GM19468 (cell line): ENCODE results near the gene STK10.
"Not testable (repeated sequence)": the region's sequence is repeated elsewhere in the genome, so short reads cannot be mapped to it uniquely, and the experiment has no call there.

Experiments used
- ATAC-seq: cut with Tn5 transposase; IDR thresholded peaks from one replicate; pipeline ENCODE4 v1.9.1; 2021; ENCODE audit warnings: mild to moderate bottlenecking, moderate library complexity, moderate number of reproducible peaks; ENCODE audit not compliant: unreplicated experiment; ENCODE audit errors: extremely low read depth

Gene STK10

DNA sequence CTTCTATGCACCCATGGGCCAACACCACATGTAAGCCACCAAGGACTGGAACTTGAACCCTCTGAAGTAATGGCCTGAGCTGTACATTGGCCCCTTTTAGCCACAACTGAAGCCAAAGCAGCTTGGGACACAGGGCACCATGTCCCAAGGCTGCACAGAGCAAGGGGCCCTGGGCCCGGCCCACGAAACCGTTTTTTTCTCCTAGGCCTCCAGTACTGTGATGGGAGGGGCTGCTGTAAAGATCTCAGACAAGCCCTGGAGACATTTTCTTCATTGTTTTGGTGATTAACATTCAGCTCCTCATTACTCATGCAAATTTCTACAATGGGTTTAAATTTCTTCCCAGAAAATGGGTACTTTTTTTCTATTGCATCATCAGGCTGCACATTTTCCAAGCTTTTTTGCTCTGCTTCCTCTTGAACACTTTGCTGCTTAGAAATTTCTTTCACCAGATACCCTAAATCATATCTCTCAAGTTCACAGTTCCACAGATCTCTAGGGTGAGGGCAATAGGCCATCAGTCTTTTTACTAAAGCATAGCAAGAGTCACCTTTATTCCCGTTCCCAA lies 156.0 kb downstream of the STK10 start:
- ATAC-seq: no peak

DNA sequence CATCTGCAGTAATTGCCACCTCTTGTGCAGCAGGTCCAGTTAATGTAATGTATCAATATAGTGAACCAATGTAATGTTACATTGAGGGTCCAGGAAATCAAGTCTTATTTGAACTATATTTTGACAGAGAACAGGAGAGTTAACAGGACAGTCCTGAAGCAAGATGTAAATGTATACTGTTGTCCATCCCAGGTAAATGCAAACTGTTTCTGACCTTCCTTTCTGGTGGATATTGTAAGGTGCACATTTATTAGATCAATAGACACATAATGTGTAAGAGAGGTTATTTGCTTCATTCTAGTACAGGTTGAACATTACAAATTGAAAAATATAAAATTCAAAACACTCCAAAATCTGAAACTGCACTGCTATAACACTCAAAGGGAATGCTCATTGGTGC lies 158.1 kb downstream of the STK10 start:
- ATAC-seq: no peak

DNA sequence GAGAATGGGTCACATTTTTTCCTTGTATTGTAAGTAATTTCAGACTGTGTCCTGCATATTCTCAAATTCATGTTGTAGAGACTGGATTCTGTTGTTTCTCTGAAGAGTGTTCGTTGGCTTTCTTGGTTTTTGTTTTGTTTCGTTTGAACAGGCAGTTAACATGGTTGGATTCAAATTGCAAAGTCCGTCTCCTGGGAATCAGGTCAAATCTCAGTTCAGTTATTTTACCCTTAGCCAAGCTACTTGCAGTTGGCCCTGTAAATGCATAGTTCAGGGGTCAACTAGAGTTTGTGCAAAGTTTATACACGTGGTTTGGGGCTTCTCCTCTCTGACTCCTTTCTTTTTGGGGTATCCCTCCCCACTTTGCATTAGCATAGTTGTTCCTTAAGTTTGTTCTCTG lies 159.9 kb downstream of the STK10 start:
- ATAC-seq: no peak

DNA sequence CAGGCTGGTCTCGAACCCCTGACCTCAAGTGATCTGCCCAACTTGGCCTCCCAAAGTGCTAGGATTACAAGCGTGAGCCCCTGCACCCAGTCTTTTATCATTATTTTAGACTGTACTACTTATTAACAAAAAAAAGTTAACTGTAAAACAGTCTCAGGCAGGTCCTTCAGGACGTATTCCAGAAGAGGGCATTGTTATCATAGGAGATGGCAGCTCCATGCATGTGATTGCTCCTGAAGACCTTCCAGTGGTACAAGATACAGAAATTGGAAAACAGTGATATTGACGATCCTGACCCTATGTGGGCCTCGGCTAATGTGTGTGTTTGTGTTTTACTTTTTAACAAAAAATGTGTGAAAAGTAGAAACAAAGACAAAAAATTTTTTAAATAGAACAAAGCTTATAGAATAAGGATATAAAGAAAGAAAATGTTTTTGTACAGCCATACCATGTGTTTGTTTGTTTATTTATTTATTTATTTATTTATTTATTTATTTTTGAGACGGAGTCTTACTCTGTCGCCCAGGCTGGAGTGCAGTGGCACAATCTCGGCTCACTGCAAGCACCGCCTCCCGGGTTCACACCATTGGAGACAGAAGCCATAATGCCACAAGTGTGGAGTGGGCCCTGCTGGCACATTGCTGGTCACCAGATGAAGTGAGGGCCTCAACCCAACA lies 167.8 kb downstream of the STK10 start:
- ATAC-seq: not testable (repeated sequence)

DNA sequence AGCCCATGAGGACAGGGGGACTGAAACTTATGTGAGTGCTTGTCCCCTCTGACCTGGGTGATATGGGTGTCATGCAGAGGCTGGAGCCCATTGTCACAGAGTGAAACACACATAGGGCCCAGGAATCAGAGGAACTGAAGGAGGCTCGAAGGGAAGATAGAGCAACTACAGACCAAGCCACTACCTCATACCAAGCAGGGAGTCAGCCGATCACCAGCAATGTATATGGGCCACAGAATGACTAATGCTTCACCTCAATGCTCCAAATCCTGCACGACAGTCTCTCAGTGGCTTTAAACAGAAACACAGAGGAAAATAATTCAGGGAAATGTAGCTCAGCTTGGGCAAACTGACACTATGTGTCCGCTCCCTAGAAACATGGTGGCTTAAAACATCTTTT lies 172.7 kb downstream of the STK10 start:
- ATAC-seq: no peak

DNA sequence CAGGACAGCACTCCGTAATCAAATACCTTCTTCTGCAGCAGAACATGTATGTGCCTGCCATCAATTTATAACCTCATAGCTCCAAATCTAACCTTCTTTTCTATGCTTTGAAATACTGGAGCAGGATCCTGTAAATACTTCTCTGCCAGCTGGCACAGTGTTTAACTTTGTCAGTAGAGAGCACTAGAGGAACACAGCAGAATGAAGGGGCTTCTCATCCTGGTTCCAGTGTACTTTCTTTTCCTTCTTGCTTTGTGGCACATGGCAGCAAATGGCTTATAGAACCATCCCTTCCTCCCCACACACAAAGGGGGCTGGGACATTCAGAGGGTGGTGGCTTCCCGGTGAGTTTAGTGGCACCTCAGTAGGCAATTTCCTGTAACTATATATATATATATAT lies 177.7 kb downstream of the STK10 start:
- no peak for ATAC-seq

DNA sequence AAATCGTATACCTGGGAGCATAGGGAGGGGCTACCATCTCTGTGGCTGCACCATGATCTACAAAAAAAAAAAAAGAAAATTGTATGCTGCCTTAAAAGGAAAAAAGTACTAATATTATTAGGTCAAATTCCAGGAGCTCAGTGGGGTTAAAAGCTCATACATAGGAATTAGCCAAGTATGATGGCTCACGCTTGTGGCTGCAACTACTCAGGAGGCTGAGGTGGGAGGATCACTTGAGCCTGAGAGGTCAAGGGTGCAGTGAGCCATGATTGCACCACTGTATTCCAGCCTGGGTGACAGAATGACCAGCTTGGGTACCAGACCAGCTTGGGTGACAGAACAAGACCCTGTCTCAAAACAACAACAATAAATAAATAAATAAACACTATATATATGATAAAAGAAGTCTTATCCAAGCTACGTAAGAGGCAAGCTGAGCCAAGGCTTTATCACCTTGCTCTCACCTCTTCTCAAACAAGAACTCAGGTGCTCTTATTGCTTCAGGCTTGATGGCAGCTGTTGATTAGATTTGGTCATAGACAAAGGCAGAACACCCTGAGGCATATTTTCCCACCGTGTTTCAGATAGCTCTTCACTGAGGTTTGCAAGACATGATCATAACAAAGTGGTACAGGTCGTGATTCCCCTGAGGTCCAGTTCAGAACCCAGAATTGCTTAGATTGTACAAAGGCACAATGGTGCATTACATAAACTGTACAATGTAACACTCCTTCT lies 178.3 kb downstream of the STK10 start:
- no peak for ATAC-seq

DNA sequence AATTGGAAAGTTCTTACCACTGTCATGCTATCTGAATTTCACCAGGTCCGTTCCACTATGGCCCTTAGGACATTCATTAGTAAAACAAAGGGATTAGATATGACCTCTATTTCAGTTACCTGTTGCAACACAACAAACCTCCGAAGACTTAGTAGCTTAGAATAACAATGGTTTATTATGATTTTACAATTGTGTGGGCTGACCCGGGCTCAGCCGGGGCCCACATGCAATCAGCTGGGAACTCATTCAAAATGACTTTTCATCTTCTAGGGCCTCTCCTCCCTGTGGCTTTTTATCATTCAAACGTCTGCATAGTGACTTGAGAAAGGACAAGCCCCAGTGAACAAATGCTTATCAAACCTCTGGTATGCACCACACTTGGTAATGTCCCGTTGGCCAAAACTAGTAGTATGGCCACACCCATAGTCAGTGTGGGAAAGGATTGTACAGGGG lies 179.3 kb downstream of the STK10 start:
- no peak for ATAC-seq

DNA sequence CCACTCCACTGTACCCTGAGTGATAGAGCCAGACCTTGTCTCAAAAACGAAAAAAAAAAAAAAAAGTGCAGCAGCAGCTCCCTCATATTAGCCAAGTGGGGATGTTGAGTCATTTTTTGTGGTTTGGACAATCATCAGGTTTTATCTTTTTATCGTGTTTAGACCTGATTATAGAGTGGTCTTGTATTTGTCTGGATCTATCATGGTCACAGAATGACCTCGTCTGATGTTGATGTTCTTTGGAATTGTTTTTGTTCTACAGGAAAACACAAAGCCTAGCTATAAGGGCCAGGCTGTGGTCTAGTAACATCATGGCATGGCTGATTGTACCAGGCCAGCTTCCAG lies 179.9 kb downstream of the STK10 start:
- no peak for ATAC-seq

DNA sequence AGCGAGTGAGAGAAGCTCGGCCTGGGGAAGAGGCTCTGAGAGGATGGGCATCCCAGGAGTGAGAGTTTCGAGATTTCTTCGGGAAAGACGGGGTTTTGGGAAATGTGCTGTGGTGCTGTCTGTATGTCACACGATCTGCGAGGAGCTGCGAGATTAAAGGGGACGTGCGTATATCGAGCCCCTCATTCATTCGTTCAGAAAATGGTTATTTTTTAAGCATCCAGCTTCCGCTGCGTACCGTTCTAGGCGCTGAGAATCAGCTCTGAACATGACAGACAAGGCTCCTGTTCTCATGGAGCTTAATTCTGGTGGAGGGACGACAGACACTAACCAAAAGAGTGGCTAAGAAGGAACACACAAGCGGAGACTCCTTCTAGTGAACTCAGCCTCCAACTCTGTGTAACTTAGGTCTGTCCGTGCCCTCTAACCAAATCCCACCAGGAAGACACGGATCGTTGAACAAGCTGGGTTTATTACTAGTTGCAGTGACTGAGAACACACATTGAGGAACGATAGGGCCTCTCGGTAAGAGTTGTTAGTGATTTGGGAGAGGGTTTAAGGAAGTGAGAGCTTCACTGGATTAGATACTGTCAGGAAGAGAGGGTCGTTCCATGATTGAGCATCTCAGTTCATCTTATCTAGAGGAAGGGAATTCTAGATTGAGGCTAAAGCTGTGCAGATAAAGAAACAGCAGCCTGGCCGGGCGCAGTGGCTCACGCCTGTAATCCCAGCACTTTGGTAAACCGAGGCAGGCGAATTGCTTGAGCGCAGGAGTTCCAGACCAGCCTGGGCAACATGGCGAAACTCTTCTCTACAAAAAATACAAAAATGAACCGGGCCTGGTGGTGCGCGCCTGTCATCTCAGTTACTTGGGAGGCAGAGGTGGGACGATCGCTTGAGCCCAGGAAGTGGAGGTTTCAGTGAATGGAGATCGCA lies 180.6 kb downstream of the STK10 start:
- ATAC-seq: no peak

DNA sequence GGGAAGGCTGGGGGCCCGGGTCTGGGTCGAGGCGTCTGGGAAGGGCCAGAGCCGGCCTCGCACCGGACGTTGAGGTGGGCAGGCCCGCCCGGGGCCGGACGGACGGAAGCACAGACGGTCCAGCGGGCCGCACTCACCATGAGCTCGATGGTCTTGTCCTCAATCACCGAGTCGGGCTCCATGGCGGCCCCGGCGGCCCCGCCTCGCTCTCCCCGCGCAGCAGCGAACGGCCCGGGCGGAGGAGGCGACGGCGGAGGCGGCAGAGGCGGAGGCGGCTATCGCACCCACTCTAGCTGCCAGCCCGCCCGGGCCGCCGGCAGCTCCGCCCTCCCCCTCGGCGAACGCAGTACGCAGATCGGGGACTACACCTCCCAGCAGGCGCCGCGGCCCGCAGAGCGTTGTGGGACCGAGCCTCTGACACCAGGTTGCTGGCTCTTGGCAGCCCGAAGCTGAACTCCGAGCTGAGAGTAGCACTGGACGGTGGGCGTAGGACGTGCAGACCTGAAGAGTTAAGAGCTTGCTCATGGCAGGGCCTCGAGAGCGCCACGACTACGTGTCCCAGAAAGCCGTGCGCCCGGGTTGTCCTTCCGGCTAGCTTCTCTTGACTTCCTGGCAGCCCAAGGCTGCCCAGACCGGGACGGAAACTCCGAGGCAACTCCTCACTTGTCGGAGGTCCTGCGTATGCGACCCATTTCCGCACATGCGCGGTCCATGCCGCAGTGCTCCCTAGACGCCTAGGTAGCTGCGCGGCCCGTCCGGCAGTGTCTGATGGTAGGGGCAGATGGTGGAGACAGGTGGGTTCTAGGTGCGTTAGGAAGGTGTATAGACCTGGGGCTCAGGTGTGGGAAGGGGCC lies 181.5 kb downstream of the STK10 start, which contains the start of gene FBXW11:
TSS of gene FBXW11 (minus strand) at position 318 of the 854 bp plus-strand sequence. CDS start at position 182, 136 bp downstream.
- ATAC-seq: peak; percentile 73

DNA sequence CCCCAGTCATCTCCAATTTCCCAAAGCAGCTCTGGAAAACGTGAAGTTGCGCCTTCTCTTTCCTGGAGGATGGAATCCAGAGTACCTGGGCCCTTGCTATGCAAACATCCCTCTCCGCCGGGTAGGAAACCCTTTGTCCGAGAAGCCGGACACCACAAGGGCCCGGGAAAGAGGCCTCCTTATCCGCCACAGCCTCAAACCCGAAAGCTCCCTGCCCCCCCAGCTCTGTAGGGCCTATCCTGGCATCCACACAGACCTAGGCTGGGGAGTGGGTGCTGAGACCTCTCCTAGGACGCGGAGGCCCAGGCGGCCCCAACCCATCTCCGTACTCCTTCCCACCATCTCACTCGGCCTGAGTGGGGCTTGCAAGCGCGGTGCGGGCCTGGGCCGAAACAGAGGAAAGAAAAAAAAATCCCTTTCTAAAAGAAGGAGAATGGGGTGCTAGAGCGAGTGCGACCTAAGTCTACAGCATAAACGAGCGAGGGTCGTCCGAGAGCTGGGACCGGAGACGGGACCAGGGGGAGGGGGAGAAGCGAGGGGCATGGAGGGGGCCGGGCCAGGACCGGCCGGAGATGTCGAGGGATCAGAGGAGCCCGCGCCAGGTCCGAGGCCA lies 182.2 kb downstream of the STK10 start:
- no peak for ATAC-seq

DNA sequence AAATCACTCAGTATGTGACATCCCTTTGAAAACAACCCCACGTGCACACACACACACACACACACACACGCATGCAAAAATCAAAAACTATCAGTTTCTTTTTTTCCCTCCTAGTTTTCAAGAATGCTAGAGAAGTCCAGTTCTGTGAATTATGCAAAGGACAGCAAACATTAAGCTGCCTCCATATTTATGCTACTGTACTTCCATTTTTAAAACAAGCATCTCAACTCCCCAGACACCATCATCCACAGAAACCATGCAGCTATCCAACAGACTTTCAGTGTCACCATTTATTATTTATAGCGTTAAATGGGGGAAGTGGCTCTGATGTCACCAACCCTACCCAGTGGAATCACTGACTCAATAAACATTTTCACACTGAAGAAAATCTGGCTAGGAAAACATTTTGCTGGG lies 183.2 kb downstream of the STK10 start:
- ATAC-seq: no peak

DNA sequence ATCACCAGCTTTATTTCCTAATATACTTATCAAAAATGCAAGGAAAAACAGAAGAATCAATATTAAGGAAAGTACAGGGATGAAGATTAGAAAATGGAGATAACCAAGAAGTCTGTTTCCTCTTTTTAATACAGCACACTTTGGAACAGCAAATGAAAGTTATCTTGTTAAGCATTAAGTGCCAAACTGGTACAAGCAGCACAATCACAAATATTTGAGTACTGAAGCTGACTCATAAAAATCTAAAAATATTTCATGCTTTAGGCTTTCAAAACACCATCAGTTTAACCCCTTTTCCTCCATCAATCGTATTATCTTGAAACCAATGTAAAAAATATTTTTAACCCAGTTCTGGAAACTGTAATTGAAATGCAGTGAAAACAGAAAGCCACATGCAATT lies 184.3 kb downstream of the STK10 start:
- no peak for ATAC-seq

DNA sequence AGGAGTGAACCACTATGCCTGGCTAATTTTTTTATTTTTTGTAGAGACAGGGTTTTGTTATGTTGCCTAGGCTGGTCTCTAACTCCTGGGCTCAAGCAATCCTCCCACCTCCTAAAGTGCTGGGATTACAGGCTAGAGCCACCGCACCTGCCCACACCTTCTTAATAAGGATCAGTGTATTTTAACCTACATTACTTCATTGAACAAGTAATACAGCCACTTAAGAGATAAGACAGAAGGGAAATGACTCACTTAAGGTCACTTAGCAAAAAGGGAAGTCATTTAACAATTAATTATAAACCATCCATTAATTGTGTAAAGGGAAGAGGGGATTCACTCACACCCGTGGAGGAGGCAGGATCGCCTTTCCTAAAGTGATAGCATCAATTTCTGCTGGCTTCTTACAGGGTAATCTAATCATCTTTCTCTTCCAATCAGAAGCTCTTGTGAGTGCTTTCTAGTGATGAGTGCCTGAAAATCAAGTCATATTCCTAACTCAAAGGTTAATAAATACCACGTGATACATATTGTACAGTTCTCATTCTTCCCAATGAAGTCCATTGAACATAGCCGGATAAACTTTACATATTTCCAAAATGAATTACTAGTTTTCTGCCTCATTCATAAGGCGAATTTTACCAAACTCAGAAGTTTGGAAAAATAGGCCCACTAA lies 185.0 kb downstream of the STK10 start:
- no peak for ATAC-seq

DNA sequence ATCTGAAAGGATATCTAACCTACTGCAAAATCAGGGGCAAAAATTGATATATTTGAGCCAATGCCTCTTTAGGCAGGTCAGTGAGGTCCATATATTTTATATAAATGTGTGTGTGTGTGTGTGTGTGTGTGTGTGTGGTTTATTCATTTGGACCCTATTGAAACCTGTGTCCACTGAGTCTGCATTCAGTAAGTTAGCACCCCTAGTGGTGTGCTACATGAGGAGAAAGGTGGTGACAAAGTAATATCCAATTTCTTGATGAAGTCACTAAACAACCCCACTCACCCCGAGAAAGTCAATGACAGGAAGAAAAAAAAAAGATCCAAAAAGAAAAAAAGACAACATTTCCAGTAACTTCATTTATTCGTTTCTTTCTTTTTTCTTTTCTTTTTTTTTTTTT lies 185.7 kb downstream of the STK10 start:
- no peak for ATAC-seq

DNA sequence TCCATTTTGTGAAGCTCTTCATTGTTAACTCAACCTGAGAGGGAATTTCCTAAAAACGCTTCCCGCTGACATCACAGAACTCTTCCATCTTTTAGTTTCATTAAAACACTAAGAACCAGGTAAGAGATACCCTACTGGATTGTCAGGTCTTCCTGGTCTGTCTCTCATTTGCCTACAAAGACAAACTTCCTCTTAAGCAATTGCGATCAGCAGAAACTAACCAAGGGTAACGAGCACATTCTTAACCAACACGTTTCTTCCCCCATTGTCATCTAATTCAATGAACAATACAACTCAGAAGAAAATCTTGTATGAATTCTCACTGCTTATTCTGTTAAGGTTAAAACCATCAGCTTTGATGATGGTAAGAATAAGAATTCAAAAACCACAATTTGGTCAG lies 188.1 kb downstream of the STK10 start:
- no peak for ATAC-seq

DNA sequence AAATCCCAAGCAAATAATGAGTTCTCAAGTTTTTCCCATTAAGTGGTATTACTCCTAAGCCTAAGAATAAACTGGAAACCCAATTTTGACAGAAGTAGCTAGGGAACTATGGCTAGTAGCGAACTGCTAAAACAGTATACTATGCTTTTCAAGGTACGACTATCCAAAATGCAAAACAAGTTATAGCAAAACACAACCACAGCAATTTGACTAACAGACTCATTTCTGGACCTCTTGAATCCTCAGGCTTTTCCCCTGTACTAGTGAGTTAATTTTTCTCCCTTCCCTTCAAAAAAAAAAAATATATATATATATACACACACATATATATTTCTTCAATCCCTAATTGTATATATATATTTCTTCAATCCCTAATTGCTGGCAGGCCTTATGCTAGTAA lies 188.9 kb downstream of the STK10 start:
- no peak for ATAC-seq

DNA sequence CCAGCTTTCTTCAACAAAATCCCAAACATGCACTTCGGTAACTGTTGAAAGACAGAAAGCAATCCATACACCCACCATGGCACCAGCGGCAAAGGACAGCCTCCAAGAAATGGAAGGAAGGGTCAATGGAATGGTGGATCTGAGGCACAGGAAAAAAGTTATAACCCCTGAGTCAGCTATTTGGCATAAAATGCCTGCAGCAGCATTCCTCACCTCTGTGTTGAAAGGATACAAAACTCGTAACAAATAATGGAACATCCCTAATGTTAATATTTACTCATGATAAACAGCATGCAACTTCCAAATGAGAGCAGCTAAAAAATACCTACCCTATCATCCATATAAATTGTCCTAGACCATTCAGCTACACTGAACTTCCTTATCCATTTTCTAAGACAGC lies 191.0 kb downstream of the STK10 start:
- no peak for ATAC-seq
